Loucy (cell line): ENCODE measurements around the gene DNAAF8.

ENCODE experiments used
- H2AFZ ChIP-seq: fragments of 200-600 bp; sonication (generic); 2 replicates; pipeline ENCODE4 v1.6.0; 2016; ENCODE audit warnings: antibody characterized with exemption, mild to moderate bottlenecking, low read length, moderate library complexity
- H3F3A ChIP-seq: fragments of 200-600 bp; 2 replicates; pipeline ENCODE4 v1.6.0; 2016; ENCODE audit warnings: antibody characterized with exemption, low read depth, mild to moderate bottlenecking
- H3K27me3 ChIP-seq: fragments of 200-600 bp; sonication (generic); 2 replicates; pipeline ENCODE4 v1.6.1; 2014; ENCODE audit warnings: low read length, mild to moderate bottlenecking; ENCODE audit not compliant: insufficient read depth, poor library complexity, severe bottlenecking
- H3K36me3 ChIP-seq: fragments of 200-600 bp; sonication (generic); 2 replicates; pipeline ENCODE4 v1.6.1; 2016; ENCODE audit warnings: low read length; ENCODE audit not compliant: insufficient read depth
- H3K4me1 ChIP-seq: fragments of 200-600 bp; sonication (generic); 2 replicates; pipeline ENCODE4 v1.5.1; 2014; ENCODE audit warnings: low read length, mild to moderate bottlenecking; ENCODE audit not compliant: insufficient read depth, poor library complexity, severe bottlenecking
- H3K4me2 ChIP-seq: fragments of 200-600 bp; sonication (generic); 2 replicates; pipeline ENCODE4 v1.6.0; 2014; ENCODE audit warnings: antibody characterized with exemption, low read length, low read depth, mild to moderate bottlenecking; ENCODE audit not compliant: poor library complexity, severe bottlenecking
- H3K4me3 ChIP-seq: fragments of 200-600 bp; sonication (generic); 2 replicates; pipeline ENCODE4 v1.5.1; 2014; ENCODE audit warnings: low read length, mild to moderate bottlenecking, mixed read lengths; ENCODE audit not compliant: poor library complexity, severe bottlenecking
- H3K79me2 ChIP-seq: fragments of 200-600 bp; sonication (generic); 2 replicates; pipeline ENCODE4 v1.6.1; 2014; ENCODE audit warnings: low read length; ENCODE audit not compliant: insufficient read depth
- H3K9ac ChIP-seq: fragments of 200-600 bp; sonication (generic); 2 replicates; pipeline ENCODE4 v1.6.0; 2014; ENCODE audit warnings: mild to moderate bottlenecking, low read depth, low read length, moderate library complexity; ENCODE audit not compliant: poor library complexity, severe bottlenecking
- H3K9me2 ChIP-seq: fragments of 200-600 bp; sonication (generic); replicated peaks from 2 replicates; pipeline ENCODE4 v1.6.1; 2016; ENCODE audit warnings: low read depth, low read length, mixed read lengths
- H3K9me3 ChIP-seq: fragments of 200-600 bp; sonication (generic); 2 replicates; pipeline ENCODE4 v1.6.1; 2014; ENCODE audit warnings: mild to moderate bottlenecking, antibody characterized with exemption, low read length, low read depth; ENCODE audit not compliant: insufficient read depth
- H4K20me1 ChIP-seq: fragments of 200-600 bp; sonication (generic); 2 replicates; pipeline ENCODE4 v1.6.0; 2014; ENCODE audit warnings: antibody characterized with exemption, low read length, mild to moderate bottlenecking; ENCODE audit not compliant: insufficient read depth, poor library complexity, severe bottlenecking
- EZH2phosphoT487 ChIP-seq: fragments of 200-600 bp; IDR thresholded peaks from 2 replicates; pipeline ENCODE4 v1.6.1; 2018; ENCODE audit warnings: antibody characterized with exemption, mild to moderate bottlenecking, moderate library complexity, borderline replicate concordance
- TF ChIP-seq, protein P1 (sequence below): fragments of 200-600 bp; sonication (generic); conservative IDR thresholded peaks from 2 replicates; pipeline ENCODE4 v1.5.1; 2014; ENCODE audit warnings: mild to moderate bottlenecking, antibody characterized with exemption, low read length

DNAAF8 gene

DNA sequence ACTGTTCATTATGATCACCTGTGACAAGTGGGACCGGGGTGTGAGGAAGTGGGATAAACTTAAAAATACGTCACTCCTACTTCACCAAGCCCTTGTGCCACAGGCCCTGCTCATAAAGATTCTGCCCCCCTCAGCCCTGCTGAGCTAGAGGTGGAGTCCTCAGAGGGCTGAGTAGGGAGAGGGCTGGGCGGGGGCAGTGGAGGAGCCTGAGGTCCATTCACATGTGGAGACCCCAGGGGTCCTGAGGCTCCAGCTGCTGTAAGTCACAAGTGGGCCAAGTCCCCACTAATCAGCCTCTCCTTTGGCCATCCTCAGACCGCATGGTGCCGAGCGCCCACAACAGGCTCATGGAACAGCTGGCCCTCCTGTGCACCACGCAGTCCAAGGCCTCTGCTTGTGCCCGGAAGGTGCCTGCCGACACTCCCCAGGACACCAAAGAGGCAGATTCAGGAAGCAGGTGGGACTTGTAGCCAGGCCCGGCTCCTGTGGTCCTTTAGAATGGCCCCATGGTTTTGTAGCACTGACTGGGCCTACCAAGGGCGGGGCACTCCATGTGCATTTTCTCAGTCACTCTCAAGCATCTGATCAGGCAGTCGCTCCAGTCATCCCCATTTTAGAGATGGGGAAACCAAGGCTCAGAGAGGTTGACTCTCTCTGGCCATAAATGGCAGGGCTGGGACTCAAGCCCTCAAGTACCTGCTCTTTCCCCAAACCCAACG is 10.4 kb downstream of the DNAAF8 start:
- H3K4me2 ChIP-seq: no peak overlapping the region

DNA sequence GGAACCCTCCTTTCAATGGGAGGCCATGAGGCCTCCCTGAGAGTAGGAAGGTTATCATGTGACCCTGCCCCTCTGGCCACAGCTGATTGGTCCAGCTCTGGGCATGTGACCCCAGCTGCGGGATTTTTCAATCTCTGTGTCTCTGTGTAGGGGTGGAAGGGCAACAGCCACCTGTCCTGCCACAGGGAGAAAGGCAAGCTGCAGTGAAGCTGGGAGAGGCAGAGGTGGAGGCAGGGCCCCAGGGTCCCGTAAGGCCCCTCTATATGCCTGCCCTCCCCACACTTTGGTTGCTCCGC is 10.9 kb downstream of the DNAAF8 start:
- Histone ChIP-seq H4K20me1 (no peaks in the 10 kb centered on the region), H2AFZ (no peak overlapping the region), H3K27me3 (no peaks in the 10 kb centered on the region), H3K4me3 (no peak overlapping the region), H3K9me2 (no peaks in the 10 kb centered on the region), H3F3A (no peaks in the 10 kb centered on the region), H3K4me1 (no peaks in the 10 kb centered on the region), H3K4me2 (no peak overlapping the region), H3K79me2 (no peaks in the 10 kb centered on the region), H3K9ac (no peak overlapping the region), H3K36me3 (no peaks in the 10 kb centered on the region), H3K9me3 (no peaks in the 10 kb centered on the region)
- TF ChIP-seq, protein P1, sequence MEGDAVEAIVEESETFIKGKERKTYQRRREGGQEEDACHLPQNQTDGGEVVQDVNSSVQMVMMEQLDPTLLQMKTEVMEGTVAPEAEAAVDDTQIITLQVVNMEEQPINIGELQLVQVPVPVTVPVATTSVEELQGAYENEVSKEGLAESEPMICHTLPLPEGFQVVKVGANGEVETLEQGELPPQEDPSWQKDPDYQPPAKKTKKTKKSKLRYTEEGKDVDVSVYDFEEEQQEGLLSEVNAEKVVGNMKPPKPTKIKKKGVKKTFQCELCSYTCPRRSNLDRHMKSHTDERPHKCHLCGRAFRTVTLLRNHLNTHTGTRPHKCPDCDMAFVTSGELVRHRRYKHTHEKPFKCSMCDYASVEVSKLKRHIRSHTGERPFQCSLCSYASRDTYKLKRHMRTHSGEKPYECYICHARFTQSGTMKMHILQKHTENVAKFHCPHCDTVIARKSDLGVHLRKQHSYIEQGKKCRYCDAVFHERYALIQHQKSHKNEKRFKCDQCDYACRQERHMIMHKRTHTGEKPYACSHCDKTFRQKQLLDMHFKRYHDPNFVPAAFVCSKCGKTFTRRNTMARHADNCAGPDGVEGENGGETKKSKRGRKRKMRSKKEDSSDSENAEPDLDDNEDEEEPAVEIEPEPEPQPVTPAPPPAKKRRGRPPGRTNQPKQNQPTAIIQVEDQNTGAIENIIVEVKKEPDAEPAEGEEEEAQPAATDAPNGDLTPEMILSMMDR: no peak
- TF ChIP-seq EZH2phosphoT487: no peak

More for the DNA sequence above, 10.4 kb downstream of the DNAAF8 start:
- H3F3A ChIP-seq: no peaks in the 10 kb centered on the region
- H4K20me1 ChIP-seq: no peaks in the 10 kb centered on the region
- H2AFZ ChIP-seq: no peak overlapping the region
- H3K4me3 ChIP-seq: no peak overlapping the region
- no peaks in the 10 kb centered on the region for H3K36me3 ChIP-seq
- TF ChIP-seq, protein P1: no peak
- TF ChIP-seq EZH2phosphoT487: no peak
- no peaks in the 10 kb centered on the region for H3K9me2 ChIP-seq
- no peak overlapping the region for H3K9ac ChIP-seq
- H3K4me1 ChIP-seq: no peaks in the 10 kb centered on the region
- no peaks in the 10 kb centered on the region for H3K27me3 ChIP-seq
- H3K79me2 ChIP-seq: no peaks in the 10 kb centered on the region
- no peaks in the 10 kb centered on the region for H3K9me3 ChIP-seq

DNA sequence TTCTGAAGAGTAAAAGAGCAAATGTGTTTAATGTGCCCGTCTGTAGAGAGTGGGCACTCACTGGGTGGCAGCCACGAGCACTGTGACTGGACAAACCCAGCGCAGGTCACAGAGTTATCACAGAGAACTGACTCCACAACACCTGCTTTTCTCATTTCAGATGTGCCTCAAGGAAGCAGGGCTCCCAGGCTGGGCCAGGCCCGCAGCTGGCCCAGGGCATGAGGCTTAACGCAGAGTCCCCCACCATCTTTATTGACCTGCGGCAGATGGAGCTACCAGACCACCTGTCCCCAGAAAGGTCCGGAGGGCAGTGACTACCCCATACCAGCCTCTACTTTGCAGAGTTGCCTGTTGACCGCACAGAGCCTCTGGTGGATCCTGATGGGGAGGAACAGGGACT is 11.9 kb downstream of the DNAAF8 start:
- no peaks in the 10 kb centered on the region for H3K79me2 ChIP-seq
- H2AFZ ChIP-seq: no peak overlapping the region
- H3F3A ChIP-seq: no peaks in the 10 kb centered on the region
- H3K27me3 ChIP-seq: no peaks in the 10 kb centered on the region
- H3K4me1 ChIP-seq: no peaks in the 10 kb centered on the region
- H4K20me1 ChIP-seq: no peaks in the 10 kb centered on the region
- TF ChIP-seq, protein P1: no peak
- no peak for TF ChIP-seq EZH2phosphoT487
- no peak overlapping the region for H3K9ac ChIP-seq
- no peak overlapping the region for H3K4me3 ChIP-seq
- no peaks in the 10 kb centered on the region for H3K9me3 ChIP-seq
- no peak overlapping the region for H3K4me2 ChIP-seq
- no peaks in the 10 kb centered on the region for H3K9me2 ChIP-seq
- H3K36me3 ChIP-seq: peaks cover 4% of the 10 kb centered on the region; the same call in 1 of the 2 replicates
